Spleen (tissue), 7 donors: ENCODE measurements around the gene GJD2.

Experiments used
- CTCF ChIP-seq, 11 experiments: fragments of 200-600 bp in 7 of 11; fragments of 450-650 bp in 4 of 11; sonication (generic) in 4 of 11; IDR thresholded peaks in 8 of 11; conservative IDR thresholded peaks in 3 of 11; 1 replicate in 7 of 11; 2 replicates in 4 of 11; pipeline versions ENCODE4 v1.4.0 to v1.8.0; 2016 to 2021; ENCODE audit warnings: antibody characterized with exemption in 11 of 11, inconsistent platforms in 4 of 11, mild to moderate bottlenecking in 1 of 11
- POLR2A ChIP-seq, 3 donors: fragments of 450-650 bp; IDR thresholded peaks; one replicate each; pipeline ENCODE4 v1.5.1; 2017; ENCODE audit warnings: antibody characterized with exemption in 3 of 3, mild to moderate bottlenecking in 1 of 3
- POLR2AphosphoS5 ChIP-seq, 3 donors: sonication (generic); formaldehyde crosslinking; IDR thresholded peaks; one replicate each; pipeline ENCODE4 v1.5.1; 2017; ENCODE audit warnings: antibody characterized with exemption in 3 of 3
- donor health status: DM: no; HTN: no; CAD: no; lungs with moderate emphysema.
- donor health status: DM: no; HTN: no; CAD: no.
- donor health status: DM: no; HTN: no; CAD: no.

DNA sequence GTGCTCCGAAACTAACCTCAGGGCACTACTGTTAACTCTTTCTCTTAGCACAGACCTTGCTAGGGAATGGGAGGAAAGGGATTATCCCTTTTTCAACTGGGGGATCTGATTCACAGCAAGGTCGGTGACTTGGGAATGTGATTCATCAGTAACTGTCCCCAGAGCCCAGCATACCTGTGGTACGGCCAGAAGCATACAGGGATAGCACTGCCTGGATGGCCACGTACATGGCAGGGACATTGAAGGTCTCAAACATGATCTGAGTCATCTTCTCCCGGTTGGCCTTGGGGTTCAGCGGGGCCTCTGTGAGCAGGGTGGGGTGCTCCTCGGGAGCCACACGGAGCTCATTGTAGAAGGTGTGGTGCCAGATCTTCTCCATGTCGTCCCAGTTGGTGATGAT is 38.3 kb upstream of the GJD2 start:
- TF ChIP-seq CTCF (IDR thresholded peaks at IDR 0.05 in 8 of 11, conservative IDR thresholded peaks at IDR 0.05 in 3 of 11) (no peak), POLR2AphosphoS5 (IDR thresholded peaks at IDR 0.05) (no peak), POLR2A (IDR thresholded peaks at IDR 0.05) (no peak)
